HG02759 (cell line): Measurements from ENCODE around the gene TRNT1.

ENCODE experiments used
- ATAC-seq: cut with Tn5 transposase; IDR thresholded peaks from one replicate; pipeline ENCODE4 v1.9.1; 2021; ENCODE audit warnings: mild to moderate bottlenecking, moderate library complexity; ENCODE audit not compliant: unreplicated experiment

The TRNT1 gene

GRCh38 chr3:3110749-3111361 lies 15.9 kb upstream of the TRNT1 start:
- no peak for ATAC-seq

GRCh38 chr3:3113042-3113709 lies 13.6 kb upstream of the TRNT1 start:
- ATAC-seq: no peak

- ATAC-seq: no peak
Measured at GRCh38 chr3:3117651-3118050, 9.1 kb upstream of the TRNT1 start.

- ATAC-seq: peak; percentile 65
Measured at GRCh38 chr3:3119393-3119851, 7.3 kb upstream of the TRNT1 start.

GRCh38 chr3:3125977-3126376 lies 763 bp upstream of the TRNT1 start:
- ATAC-seq: no peak

- ATAC-seq: no peak
Measured at GRCh38 chr3:3127432-3128010, 781 bp downstream of the TRNT1 start.

GRCh38 chr3:3129579-3129978 lies 2.8 kb downstream of the TRNT1 start:
- ATAC-seq: no peak

GRCh38 chr3:3133500-3133899 lies 6.8 kb downstream of the TRNT1 start:
- ATAC-seq: no peak

GRCh38 chr3:3134750-3135448 lies 8.2 kb downstream of the TRNT1 start:
- ATAC-seq: no peak

GRCh38 chr3:3137526-3137925 lies 10.8 kb downstream of the TRNT1 start:
- no peak for ATAC-seq

- no peak for ATAC-seq
Measured at GRCh38 chr3:3141939-3142338, 15.2 kb downstream of the TRNT1 start.

- no peak for ATAC-seq
Measured at GRCh38 chr3:3145831-3146230, 19.1 kb downstream of the TRNT1 start.

- no peak for ATAC-seq
Measured at GRCh38 chr3:3149560-3149959, 22.8 kb downstream of the TRNT1 start.

GRCh38 chr3:3151513-3151912 lies 24.8 kb downstream of the TRNT1 start:
- ATAC-seq: no peak

GRCh38 chr3:3154879-3155610 lies 28.3 kb downstream of the TRNT1 start:
- no peak for ATAC-seq

- ATAC-seq: no peak
Measured at GRCh38 chr3:3157484-3157883, 30.7 kb downstream of the TRNT1 start.

GRCh38 chr3:3160826-3161225 lies 34.1 kb downstream of the TRNT1 start:
- no peak for ATAC-seq

- ATAC-seq: no peak
Measured at GRCh38 chr3:3165241-3165640, 38.5 kb downstream of the TRNT1 start.

- ATAC-seq: no peak
Measured at GRCh38 chr3:3165650-3166049, 38.9 kb downstream of the TRNT1 start.

- ATAC-seq: peak; percentile 54
Measured at GRCh38 chr3:3170998-3171397, 44.3 kb downstream of the TRNT1 start.

- ATAC-seq: no peak
Measured at GRCh38 chr3:3172627-3173026, 45.9 kb downstream of the TRNT1 start.
